GM18517 (cell line): ENCODE measurements around the gene IPCEF1.

Experiments used
- ATAC-seq: cut with Tn5 transposase; IDR thresholded peaks from one replicate; pipeline ENCODE4 v1.9.1; 2021; ENCODE audit warnings: mild to moderate bottlenecking, moderate library complexity; ENCODE audit not compliant: unreplicated experiment

The IPCEF1 gene

DNA sequence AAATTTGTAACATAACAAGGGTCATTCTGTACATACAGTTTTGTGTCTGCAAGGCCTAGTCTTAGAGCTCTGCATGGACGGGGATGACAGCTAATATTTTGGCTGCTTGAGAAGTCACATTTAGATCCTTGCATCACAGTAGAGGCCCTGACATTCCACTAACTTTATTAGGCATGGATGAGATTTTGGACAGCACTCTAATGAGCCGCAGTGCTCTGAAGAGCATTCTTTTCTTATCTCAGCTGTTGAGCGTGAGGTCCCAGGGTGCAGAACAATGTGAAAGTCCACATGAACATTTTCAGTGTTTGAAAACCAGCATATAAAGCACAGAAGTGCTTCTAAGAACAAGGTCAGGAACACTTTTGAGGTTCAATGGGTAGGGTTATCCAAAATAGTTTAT is 58.9 kb downstream of the IPCEF1 start:
- no peak for ATAC-seq

DNA sequence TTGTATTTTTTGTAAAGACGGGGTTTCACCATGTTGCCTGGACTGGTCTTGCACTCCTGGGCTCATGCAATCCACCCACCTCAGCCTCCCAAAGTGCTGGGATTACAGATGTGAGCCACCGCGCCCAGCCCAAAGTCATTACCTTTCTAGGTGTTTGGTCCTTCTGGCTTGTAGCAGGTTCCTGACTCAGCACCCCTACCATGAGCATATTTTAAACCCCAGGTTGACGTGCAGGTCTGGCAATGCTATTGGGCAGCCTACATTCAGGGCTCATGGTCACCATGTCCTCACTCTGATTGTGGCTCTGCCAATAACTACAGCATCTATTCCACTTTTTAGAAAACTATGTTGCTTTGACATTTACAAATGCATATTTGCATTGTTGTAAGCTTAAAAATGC is 59.4 kb downstream of the IPCEF1 start:
- no peak for ATAC-seq

DNA sequence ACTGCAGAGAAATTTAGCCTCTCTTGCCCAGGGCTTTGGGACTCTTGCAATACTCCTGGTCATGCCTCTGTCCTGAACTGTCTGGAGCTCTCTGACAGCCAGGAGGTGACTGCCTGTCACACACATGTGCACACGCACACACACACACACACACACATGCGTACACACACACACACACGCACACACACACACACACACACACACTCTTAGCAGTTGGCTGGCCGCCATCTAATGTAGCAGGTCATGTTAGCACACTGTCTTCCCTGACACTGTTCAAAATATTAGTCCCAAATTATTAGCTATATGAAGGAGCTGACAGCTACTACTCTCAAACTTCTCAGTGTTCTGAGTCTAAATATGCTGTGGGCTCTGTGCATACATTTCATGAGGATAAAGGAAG is 60.9 kb downstream of the IPCEF1 start:
- ATAC-seq = no peak

DNA sequence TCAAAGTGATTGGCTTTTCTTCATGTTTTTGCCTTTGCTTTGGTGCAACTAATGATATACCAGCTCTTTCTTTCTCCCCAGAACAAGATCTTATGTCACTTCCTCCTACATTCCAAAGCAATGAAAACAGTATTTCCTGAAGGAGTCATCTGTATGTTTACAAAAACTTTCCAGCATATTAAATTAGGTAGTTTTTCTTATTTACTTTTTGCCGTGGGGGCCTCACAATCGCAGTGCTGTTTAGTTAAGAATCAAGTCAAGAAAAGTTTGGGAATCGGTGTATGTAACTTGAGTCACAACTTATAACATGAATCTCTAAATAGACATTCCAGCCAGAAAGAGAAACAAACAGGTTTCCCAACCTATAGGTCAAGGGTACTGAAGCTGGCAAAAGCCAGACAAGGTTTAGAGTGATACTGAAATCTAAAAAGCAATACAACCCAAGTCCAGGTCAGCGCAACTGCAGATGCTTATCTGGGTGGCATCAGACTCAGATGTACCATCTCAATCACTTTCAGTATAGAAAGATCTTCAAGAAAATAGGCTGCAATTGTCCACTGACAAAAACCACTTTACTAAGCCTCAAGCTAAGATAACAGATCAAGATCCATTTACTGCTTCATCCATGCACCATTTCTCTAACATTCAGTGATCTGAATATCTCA is 63.6 kb downstream of the IPCEF1 start:
- ATAC-seq = no peak

DNA sequence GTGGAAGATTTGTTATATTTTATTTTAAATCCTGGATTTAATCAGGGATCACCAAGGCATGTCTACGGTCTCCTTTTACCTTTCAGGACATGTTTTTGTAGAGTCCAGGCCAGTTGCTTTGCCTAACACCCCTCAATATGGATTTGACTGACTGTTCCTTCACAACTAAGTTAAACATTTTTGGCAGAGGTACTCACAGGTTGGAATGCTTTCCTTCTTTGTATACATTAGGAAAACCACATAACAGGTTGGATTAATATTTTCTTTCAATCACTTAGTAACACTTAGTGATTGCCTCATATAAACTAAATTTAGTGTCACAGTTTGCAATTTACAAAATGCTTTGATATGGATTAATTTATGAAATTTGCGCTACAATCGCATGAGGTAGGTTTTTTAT is 64.5 kb downstream of the IPCEF1 start:
- ATAC-seq = no peak

DNA sequence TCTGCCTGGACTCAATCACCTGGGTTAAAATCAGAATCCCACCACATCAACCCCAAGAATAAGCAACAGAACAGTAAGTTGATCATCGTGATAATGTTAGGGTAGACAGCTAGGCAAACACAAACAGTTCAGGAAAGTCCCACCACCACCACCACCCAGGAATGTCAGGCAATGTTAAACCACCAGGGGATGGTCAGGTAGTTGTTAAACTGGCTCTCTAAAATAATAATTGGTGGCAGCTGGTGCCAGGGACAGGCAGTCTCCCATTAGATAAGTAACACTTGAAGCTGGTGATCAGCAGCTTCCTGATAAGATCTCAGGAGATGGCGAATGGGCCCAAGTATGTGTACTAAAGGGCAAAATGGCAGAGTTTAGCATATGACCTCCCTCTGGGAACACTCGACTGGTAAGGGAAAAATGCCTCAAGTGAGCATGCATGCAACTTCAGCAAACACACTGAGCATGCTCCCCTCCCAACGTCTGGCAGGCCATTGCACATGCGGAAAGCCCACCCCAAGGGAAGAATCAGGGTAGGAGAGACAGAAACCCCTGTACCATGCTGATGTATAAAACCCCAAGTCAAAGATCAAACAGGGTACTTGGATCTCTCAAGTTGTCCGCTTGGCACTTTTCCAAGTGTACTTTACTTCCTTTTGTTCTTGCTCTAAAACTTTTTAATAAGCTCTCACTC is 66.6 kb downstream of the IPCEF1 start:
- no peak for ATAC-seq

DNA sequence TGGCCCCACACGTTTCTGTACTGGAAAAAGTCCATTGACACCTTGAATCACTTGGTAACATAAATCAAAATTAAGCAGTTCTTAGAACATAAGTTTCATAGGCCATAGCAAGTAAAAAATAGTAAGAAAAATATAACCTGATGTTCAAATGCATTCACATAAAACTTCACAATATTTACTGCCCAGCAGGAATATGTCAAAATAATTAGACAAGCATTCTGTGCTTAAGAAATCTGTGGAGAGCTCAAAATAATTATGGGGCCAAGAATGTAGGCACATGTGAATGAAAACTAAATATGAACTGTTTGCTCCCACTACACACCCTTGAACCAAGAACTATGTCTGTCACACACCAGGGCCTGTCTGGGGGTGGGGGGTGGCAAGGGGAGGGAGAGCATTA is 70.8 kb downstream of the IPCEF1 start:
- ATAC-seq = no peak

DNA sequence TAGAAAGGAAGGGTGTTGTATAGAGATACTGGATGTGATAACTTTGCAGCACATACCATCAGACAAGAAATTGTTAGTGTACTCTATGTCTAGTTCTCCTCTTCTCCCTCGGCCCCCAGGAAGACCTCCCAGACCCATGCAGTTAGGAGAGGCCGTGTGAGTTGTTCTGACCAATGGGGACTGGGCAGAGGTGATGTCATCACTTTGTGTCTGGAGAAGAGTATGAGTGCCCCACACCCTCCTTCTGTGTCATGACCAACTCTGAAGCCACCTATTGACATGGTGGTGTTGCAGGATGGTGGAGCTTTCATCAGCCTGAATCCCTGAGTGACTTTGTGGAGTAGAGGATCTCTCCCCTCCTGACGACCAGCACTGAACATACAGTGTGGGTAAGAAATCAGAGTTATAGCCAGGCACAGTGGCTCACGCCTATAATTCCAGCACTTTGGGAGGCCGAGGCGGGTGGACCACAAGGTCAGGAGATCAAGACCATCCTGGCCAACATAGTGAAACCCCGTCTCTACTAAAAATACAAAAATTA is 72.2 kb downstream of the IPCEF1 start:
- no peak for ATAC-seq

DNA sequence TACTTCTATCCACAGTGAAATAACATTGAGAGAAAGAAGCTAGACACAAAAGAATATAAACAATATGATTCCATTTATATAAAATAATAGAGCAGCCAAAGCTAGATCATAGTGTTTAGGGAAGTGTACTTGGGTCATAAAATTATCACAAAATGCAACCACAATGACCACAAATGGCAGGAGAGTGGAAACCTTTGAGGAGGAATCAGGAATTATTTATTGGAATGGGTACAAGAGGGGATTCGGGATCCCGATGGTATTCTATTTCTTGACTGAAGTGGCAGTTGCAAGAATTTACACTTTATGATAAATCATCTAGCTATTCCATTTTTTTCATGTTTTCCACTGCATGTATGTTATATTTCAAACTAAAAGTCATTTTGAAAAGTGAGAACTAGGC is 76.1 kb downstream of the IPCEF1 start:
- ATAC-seq = no peak

DNA sequence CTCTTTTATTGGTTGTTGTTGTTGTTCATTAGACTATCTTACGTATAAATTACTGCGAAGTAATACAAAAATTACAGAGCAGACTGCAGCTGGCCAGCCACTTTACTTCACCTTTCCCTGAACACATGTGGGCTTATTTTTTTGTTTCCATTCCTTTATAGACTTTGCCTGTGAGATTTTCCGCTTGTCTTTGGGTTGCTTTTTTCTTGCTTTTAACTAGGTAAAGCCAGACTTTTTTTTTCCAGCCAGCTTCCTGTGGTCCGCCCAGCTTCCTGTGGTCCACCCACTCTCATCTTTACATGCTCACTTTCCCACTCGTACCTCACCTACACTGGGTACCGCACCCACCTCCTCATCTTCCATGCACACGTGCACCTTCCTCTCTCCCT is 79.0 kb downstream of the IPCEF1 start:
- ATAC-seq = no peak

DNA sequence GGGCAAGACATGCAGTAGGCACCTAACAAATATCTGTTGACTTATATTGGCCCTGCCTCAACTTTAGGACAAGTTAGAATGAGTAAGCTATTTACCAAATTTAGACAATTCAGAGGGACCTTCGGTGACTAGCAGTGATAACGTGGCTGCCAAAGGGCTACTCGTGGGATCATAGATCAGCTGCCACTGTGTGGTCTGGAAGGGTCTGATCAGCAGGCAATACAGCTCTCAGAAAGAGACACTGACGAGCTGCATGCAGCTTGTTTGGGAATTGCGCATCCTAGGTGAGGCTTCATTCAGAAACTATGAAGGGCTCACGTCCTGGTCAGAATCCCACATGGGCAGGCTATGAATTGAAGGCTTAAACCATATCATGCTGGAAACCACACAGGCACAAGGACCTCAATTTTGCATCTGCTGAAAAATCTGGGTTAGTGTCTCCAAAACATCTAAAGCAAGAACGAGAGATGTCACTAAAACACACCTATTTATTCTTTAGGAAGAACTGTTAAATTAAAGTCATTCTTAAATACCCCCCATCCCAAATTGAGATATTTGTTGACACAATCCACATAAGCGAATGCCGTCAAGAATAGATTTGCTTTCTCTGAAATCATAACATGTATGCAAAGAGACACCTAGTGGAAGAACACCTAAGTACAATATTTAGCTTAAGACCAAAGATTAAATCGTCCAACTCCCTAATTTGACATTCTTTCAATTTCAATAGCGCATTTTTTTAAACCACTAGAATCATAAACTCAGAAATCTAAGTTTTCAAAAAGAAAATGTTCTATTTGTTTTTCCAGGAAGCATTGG is 79.6 kb downstream of the IPCEF1 start:
- peak; percentile 78 for ATAC-seq

DNA sequence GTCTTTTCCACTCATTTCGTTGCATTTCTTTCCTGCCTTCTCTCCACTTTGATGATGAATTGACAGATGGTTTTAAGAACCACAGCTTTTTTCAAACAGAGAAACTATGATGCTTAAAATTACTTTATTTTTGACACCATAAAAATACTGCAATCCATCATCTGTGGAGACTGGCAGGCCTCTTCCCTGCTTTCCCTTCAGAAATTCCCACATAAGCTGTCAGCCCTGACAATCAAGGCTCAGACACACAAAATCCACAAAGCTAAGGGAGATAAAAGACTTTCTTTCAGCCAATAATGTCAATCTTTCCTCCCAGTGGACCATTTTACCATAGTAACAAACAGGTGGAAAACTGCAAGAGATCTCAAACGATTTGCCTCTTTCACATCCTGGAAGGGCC is 82.4 kb downstream of the IPCEF1 start:
- ATAC-seq = no peak

DNA sequence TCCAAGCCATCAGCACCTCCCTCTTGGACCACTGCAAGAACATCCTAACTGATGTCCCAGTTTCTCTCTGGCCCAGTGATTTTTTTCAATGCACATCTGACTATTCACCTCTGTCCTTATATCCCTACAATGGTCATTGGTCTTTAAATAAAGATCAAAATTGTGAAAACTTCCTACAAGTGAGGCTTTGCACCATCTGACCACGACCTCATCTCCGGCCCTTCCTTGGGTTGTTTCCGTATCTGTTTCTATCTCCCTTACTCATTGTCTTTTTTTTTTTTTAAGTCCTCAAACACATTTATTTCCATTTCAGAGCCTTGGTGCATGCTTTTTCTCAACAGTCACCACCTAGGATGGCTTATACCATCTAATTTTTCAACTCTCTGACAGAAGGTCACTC is 88.1 kb downstream of the IPCEF1 start:
- no peak for ATAC-seq

DNA sequence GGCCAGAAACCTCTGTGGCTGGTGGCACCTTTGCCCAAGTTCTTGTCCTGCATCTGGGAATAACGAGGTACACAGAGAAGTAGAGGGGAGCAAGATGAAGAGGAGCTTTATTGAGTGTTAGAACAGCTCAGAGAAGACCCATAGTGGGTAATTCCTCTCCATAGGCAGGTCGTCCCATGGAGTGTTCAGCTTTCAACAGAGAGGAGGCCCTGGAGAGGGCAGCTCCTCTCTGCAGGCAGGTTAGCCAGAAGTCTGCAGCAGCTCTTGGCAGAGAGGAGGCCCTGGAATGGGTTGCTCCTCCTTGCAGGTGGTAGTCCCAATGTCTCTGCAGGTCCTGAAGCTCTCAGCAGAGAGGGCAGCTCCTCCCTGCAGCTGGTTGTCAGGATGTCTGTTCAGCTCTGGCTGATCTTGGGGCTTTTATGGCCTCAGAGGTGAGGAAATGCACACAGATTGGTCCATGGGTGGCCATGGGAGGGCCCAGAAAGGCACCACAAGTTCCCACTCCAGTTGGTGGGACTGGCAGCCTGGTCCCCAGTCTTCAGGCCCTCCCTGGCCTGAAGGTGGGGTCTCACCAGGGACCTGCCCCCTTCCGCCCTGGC is 89.0 kb downstream of the IPCEF1 start:
- no peak for ATAC-seq

DNA sequence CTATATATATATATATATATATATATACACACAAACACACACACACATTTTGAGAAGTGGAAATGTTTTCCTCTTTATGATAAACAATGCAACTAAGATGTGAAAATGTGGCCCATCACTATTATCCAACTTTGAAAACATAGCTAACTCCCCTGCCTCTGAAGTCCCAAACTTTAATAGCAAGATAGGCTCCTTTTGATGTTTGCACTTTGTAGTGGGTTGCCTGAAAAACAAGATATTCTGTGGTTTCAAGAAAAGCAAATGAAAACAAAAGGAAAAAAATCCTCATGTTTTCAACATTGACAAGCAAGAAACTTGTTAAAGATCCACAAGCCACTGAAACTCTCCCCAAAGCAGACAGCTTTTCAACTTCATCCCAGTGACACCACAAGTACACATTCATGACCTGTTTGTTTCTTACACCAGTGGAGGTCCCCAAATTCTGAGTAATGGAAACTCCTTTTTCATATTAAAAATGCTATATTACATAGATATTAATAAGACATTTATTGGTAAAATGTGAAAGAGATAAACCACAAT is 90.0 kb downstream of the IPCEF1 start:
- no peak for ATAC-seq

DNA sequence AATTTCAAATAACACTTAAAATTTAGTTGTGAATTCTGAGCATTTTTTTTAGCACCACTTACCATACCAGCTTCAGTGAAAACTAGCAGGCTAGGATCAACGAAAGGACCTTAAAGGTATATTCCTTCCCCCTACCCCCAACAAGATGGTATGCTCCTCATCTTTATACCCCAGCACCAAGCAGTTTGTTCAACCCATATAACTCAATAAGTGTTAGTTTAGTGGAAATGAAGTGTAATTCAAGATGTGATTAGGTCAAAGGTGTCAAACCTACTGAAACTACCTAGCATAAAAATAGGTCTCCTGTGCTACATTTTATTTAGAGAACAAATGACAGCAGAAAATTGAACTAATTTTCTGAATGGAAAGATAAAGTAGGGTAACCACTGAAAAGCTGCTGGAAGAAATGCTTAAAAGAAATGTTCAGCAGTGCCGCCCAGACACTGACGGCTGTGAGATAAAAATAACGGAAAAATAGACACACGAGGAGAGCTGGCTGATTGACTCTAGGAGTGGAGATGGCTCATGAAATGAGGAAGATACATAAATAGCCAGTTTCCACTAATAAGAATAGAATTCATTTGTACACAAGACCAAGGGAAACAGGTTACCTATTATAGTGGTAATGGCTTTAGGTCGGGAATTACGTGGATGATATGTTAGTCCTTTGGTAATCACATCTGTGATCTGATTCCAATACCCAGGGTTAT is 94.8 kb downstream of the IPCEF1 start:
- peak; percentile 47 for ATAC-seq

DNA sequence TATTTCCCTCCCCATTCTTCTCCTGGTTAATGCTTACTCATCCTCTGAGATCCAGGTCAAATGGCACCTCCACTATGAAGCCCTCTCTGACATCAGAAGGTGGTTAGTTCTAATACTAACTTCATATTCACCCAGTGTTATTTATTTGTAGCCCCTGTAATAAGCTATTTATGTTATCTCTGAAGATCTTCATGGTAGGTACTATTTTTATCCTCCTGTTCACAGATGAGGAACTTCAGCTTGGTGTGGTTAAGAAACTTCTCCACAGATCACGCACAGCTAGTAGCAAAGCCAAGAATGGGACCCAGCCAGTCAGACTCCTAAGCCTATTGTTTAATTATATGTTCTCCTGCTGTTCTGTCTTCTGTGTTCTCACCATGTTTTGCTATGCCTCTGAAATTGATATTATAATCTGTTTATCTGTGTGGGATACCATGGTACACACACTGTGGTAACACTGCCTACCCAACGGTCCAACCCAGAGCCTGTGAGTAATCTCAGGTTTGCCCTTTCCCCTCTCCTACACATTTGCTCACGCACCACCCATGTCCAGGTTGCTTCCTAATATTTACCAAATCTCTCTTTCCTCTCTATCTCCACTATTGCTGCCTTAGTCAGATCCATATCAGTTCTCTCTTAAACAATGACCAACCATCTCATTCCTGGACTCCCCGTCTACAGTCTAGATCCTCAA is 98.4 kb downstream of the IPCEF1 start:
- peak; percentile 75 for ATAC-seq

DNA sequence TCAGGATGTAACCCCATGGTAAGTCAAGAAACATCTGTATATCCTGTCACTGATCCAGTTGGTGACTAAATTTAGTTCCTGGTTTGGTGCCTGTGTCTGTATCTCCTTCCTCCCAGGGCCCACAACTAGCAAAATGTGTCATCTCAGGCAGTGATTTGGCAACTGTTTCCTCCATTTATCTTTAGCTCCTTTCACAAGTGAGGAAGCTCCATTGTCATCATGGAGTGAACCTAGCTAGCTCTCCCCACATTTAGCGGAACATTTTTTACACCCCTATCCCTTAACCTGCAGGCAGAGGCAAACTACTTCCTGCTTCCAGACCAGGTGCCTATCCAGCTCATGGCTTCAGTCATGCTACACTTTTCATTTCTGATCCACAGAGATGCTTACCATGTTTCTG is 99.5 kb downstream of the IPCEF1 start:
- no peak for ATAC-seq

DNA sequence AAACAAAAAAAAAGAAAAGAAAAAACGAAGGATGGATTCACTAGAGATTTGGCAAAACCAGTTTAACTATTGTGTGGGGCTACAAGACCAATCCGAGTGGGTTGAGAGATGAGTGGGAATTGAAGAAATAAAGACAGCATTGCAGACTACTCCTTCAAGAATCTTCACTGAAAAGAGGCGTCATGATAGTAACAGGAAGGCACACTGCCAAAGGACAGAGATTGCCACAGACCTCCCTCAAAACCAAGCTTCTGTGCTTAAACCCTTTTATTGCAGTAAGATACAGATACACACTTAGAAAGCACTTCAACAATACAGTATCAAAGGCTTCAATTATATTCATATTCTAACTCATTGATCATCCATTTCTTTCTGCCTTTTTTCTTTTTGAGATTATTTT is 103.9 kb downstream of the IPCEF1 start:
- ATAC-seq = no peak

DNA sequence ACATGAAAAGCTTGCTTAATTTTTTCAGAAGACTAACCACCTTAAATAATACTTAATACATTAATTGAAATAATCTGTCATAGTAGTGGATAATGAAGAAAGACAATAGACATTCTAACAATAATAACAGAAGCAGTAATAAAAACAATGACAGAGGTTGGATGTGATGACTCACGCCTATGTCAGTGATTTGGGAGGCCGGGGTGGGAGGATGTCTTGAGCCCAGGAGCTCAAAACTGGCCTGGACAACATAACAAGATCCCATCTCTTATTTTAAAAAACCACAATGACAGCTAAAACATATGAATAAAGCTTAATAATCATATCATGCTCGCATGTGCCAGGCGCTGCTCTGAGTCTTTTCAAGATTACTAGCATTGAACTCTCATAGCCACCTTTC is 105.5 kb downstream of the IPCEF1 start:
- ATAC-seq = no peak
